Heart left ventricle (tissue), 13 donors: ENCODE results near the gene SLC35F3.

Source experiments
- POLR2A ChIP-seq, 2 donors: fragments of 450-650 bp; IDR thresholded peaks; one replicate each; pipeline ENCODE4 v1.6.1; 2017; ENCODE audit warnings: antibody characterized with exemption in 2 of 2, mild to moderate bottlenecking in 2 of 2, moderate library complexity in 2 of 2
- TF ChIP-seq, protein P1 (sequence below), 12 donors: fragments of 200-600 bp; sonication (generic) in 4 of 12; IDR thresholded peaks; one replicate each; pipeline versions ENCODE4 v1.5.0 to v1.8.0; 2018 to 2022; ENCODE audit warnings: antibody characterized with exemption in 12 of 12, mild to moderate bottlenecking in 5 of 12
- donor health status: ischemic (EF 13 %, LVEDD 7.1; RV severe dilation, severe dysfunction).
- donor health status: DM: no; HTN: yes; CAD: no.
- donor health status: DM: no; HTN: no; CAD: no.
- donor health status: ischemic (EF 25% LVEDD 6.9; RV normal size, moderate dysfunction).
- donor health status: ischemic (EF 25% LVEDD 5.7; RV mildly dilated, moderate dysfunction).
- donor health status: ischemic (EF 35%, LVEDD 5.7; RV mildly dilated, moderate dysfunction).
- donor health status: nonischemic (EF 11% LVEDD 7.7; RV severe dilation, severe dysfunction).
- donor health status: DM: yes; HTN: yes; CAD: no.
- donor health status: PGD.
- donor health status: ischemic (EF 29% LVEDD 5.4; RV normal size, mild dysfunction).
- donor health status: nonischemic (EF 23%, LVEDD 6.1; RV moderate dilation, normal function).

- TF ChIP-seq POLR2A (IDR thresholded peaks at IDR 0.05) = no peak
- TF ChIP-seq, protein P1, sequence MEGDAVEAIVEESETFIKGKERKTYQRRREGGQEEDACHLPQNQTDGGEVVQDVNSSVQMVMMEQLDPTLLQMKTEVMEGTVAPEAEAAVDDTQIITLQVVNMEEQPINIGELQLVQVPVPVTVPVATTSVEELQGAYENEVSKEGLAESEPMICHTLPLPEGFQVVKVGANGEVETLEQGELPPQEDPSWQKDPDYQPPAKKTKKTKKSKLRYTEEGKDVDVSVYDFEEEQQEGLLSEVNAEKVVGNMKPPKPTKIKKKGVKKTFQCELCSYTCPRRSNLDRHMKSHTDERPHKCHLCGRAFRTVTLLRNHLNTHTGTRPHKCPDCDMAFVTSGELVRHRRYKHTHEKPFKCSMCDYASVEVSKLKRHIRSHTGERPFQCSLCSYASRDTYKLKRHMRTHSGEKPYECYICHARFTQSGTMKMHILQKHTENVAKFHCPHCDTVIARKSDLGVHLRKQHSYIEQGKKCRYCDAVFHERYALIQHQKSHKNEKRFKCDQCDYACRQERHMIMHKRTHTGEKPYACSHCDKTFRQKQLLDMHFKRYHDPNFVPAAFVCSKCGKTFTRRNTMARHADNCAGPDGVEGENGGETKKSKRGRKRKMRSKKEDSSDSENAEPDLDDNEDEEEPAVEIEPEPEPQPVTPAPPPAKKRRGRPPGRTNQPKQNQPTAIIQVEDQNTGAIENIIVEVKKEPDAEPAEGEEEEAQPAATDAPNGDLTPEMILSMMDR (IDR thresholded peaks at IDR 0.05) = no peak
Measured at GRCh38 chr1:234219711-234220110, 315.2 kb downstream of the SLC35F3 start.
